PC-3 (cell line): ENCODE data around the gene SLC45A2. TPM values are rescaled to one million over a fixed set of nuclear protein-coding genes. Genes with fewer than 3 reads are reported as not detected.
A peak's percentile ranks its signal among the peaks of the same experiment; 100 is the strongest.

Experiments
- ATAC-seq: fragments of 200-7000 bp; cut with Tn5 transposase; 2 replicates; pipeline ENCODE4 v1.9.1; 2020; ENCODE audit warnings: mild to moderate bottlenecking, moderate library complexity
- Bru-seq: library from RNA; stranded (reverse); fragments of 400-500 nt; gene quantifications from one replicate; lab custom pipeline; 2021; lab: Mats Ljungman, UMichigan
- BruChase-seq, 2 experiments: library from RNA; stranded (reverse); fragments of 400-500 nt; gene quantifications; one replicate each; lab custom pipeline; 2021; lab: Mats Ljungman, UMichigan
- BruUV-seq: library from RNA; stranded (reverse); fragments of 400-500 nt; replicated peaks from 2 replicates; lab custom pipeline; 2021; lab: Mats Ljungman, UMichigan
- CTCF ChIA-PET: fragments of 300-600 bp; sonication (Branson Sonifier 250); formaldehyde crosslinking; loops from one replicate; lab custom pipeline; 2022; ENCODE audit warnings: antibody characterized with exemption; lab: Charles Lee
- POLR2A ChIA-PET: fragments of 300-600 bp; sonication (Branson Sonifier 250); formaldehyde crosslinking; loops from one replicate; lab custom pipeline; 2022; ENCODE audit warnings: antibody characterized with exemption; ENCODE audit not compliant: unreplicated experiment; lab: Charles Lee
- DNase-seq: peaks from one replicate; pipeline ENCODE4 v3.0.0-alpha.2; 2015
- H2AFZ ChIP-seq: fragments of 300-600 bp; sonication (generic); 2 replicates; pipeline ENCODE4 v1.6.0; 2016; ENCODE audit warnings: antibody characterized with exemption, low read length
- H3F3A ChIP-seq: fragments of 300-600 bp; sonication (generic); one replicate; pipeline ENCODE4 v1.6.0; 2017; ENCODE audit warnings: antibody characterized with exemption, low read length, control low read depth, mild to moderate bottlenecking; ENCODE audit not compliant: unreplicated experiment
- H3K27ac ChIP-seq: fragments of 300-600 bp; sonication (generic); 2 replicates; pipeline ENCODE4 v1.5.1; 2016; ENCODE audit warnings: mild to moderate bottlenecking, low read length
- H3K27me3 ChIP-seq: fragments of 300-600 bp; sonication (generic); 2 replicates; pipeline ENCODE4 v1.6.1; 2016; ENCODE audit warnings: low read length, mixed read lengths
- H3K36me3 ChIP-seq: fragments of 300-600 bp; sonication (generic); 2 replicates; pipeline ENCODE4 v1.6.1; 2016; ENCODE audit warnings: low read depth, mixed run types, low read length, mixed read lengths
- H3K4me1 ChIP-seq: fragments of 300-600 bp; sonication (generic); 2 replicates; pipeline ENCODE4 v1.5.1; 2016; ENCODE audit warnings: low read length; ENCODE audit not compliant: insufficient read depth
- H3K4me2 ChIP-seq: fragments of 300-600 bp; sonication (generic); 2 replicates; pipeline ENCODE4 v1.6.0; 2016; ENCODE audit warnings: low read length
- H3K4me3 ChIP-seq: fragments of 300-600 bp; sonication (generic); 2 replicates; pipeline ENCODE4 v1.5.1; 2016; ENCODE audit warnings: mild to moderate bottlenecking, low read length, mixed read lengths
- H3K79me2 ChIP-seq: fragments of 300-600 bp; sonication (generic); 2 replicates; pipeline ENCODE4 v1.6.1; 2017; ENCODE audit warnings: low read length, mixed read lengths
- H3K9ac ChIP-seq: fragments of 300-600 bp; sonication (generic); 2 replicates; pipeline ENCODE4 v1.6.0; 2016; ENCODE audit warnings: mild to moderate bottlenecking, low read length
- H3K9me2 ChIP-seq: fragments of 300-600 bp; sonication (generic); replicated peaks from 2 replicates; pipeline ENCODE4 v1.6.1; 2016; ENCODE audit warnings: mixed run types, low read length, mixed read lengths
- H3K9me3 ChIP-seq: fragments of 300-600 bp; sonication (generic); 2 replicates; pipeline ENCODE4 v1.6.1; 2016; ENCODE audit warnings: low read length, mixed read lengths
- H4K20me1 ChIP-seq: fragments of 300-600 bp; sonication (generic); 2 replicates; pipeline ENCODE4 v1.6.1; 2016; ENCODE audit warnings: low read length, mixed read lengths
- EZH2 ChIP-seq: fragments of 300-600 bp; sonication (generic); IDR thresholded peaks from one replicate; pipeline ENCODE4 v1.6.1; 2017; ENCODE audit warnings: antibody characterized with exemption, mild to moderate bottlenecking, low read length; ENCODE audit not compliant: unreplicated experiment
- EZH2phosphoT487 ChIP-seq: fragments of 300-600 bp; sonication (generic); IDR thresholded peaks from 2 replicates; pipeline ENCODE4 v1.6.1; 2018; ENCODE audit warnings: mild to moderate bottlenecking, antibody characterized with exemption, low read length, borderline replicate concordance
- intact Hi-C: fragments of 100-400 bp; cut with micrococcal nuclease; formaldehyde crosslinking; loops from 2 replicates; pipeline ENCODE4 v1.9.0; 2023
- long read RNA-seq: library from polyadenylated mRNA; unstranded; transcript quantifications from one replicate; pipeline ENCODE4 v2.0.0, GENCODE V29; 2021; ENCODE audit not compliant: unreplicated experiment
- total RNA-seq: library from RNA; depleted of rRNA; stranded (reverse); fragments of >200 nt; gene quantifications from 2 replicates; pipeline ENCODE4 v1.2.3, GENCODE V29; 2014; rRNA removed
- TF ChIP-seq, protein P1 (sequence below): fragments of 300-600 bp; sonication (generic); conservative IDR thresholded peaks from 2 replicates; pipeline ENCODE4 v1.5.1; 2017; ENCODE audit warnings: antibody characterized with exemption, low read depth, mild to moderate bottlenecking, low read length

SLC45A2 gene, protein sequence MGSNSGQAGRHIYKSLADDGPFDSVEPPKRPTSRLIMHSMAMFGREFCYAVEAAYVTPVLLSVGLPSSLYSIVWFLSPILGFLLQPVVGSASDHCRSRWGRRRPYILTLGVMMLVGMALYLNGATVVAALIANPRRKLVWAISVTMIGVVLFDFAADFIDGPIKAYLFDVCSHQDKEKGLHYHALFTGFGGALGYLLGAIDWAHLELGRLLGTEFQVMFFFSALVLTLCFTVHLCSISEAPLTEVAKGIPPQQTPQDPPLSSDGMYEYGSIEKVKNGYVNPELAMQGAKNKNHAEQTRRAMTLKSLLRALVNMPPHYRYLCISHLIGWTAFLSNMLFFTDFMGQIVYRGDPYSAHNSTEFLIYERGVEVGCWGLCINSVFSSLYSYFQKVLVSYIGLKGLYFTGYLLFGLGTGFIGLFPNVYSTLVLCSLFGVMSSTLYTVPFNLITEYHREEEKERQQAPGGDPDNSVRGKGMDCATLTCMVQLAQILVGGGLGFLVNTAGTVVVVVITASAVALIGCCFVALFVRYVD
- total RNA-seq: not detected in 2 replicates
- Bru-seq, nascent RNA: percentile 30 among the genes with signal in this experiment
- percentile 40 among the genes with signal in this experiment for BruChase-seq, experiment 1, labeled RNA remaining after a 6-hour chase
- percentile 51 among the genes with signal in this experiment for BruChase-seq, experiment 2, labeled RNA remaining after a 2-hour chase
- long read RNA-seq: 0 reads

DNA sequence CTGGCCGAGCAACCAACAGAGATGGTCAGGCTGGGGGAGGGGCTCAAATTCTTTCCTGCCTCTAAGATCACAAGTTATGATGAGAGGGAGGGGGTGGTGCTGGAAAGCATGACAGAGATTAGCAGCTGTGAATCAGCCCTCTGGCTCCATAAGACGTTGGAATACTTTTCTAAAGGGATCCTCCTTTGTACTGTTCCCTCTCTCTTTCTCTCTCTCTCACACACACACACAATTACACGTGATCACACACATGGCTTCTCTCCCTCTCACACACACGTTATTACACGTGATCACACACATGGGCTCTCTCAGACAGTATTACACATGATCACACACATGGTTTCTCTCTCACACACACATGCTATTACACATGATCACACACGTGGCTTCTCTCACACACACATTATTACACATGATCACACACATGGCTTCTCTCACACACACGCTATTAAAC lies at the start of gene SLC45A2:
SLC45A2 (minus strand) TSS at position 23 of the 454 bp plus-strand sequence. CDS start 110 bp downstream, outside the sequence.
- H3K4me2 ChIP-seq: no peak within 1 kb of the TSS
- H3F3A ChIP-seq: no peaks in the 10 kb centered on the region
- H3K9me3 ChIP-seq: no peaks in the 10 kb centered on the region
- H3K36me3 ChIP-seq: peaks cover 18% of the 10 kb centered on the region
- no peak within 1 kb of the TSS for H3K27ac ChIP-seq
- no peak for DNase-seq
- no peaks in the 10 kb centered on the region for H3K9me2 ChIP-seq
- no peaks in the 10 kb centered on the region for H3K27me3 ChIP-seq
- no peak within 1 kb of the TSS for H3K4me3 ChIP-seq
- no TSS peak for BruUV-seq
- POLR2A ChIA-PET: no interaction called here
- no peak for ATAC-seq
- no peak within 1 kb of the TSS for H2AFZ ChIP-seq
- no peaks in the 10 kb centered on the region for H3K4me1 ChIP-seq
- TF ChIP-seq EZH2phosphoT487 (no peak), EZH2 (no peak)
- TF ChIP-seq, protein P1, sequence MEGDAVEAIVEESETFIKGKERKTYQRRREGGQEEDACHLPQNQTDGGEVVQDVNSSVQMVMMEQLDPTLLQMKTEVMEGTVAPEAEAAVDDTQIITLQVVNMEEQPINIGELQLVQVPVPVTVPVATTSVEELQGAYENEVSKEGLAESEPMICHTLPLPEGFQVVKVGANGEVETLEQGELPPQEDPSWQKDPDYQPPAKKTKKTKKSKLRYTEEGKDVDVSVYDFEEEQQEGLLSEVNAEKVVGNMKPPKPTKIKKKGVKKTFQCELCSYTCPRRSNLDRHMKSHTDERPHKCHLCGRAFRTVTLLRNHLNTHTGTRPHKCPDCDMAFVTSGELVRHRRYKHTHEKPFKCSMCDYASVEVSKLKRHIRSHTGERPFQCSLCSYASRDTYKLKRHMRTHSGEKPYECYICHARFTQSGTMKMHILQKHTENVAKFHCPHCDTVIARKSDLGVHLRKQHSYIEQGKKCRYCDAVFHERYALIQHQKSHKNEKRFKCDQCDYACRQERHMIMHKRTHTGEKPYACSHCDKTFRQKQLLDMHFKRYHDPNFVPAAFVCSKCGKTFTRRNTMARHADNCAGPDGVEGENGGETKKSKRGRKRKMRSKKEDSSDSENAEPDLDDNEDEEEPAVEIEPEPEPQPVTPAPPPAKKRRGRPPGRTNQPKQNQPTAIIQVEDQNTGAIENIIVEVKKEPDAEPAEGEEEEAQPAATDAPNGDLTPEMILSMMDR: no peak
- intact Hi-C loops: no loop called here
- no peaks in the 10 kb centered on the region for H3K79me2 ChIP-seq
- CTCF ChIA-PET: no interaction called here
- no peak within 1 kb of the TSS for H3K9ac ChIP-seq
- no peaks in the 10 kb centered on the region for H4K20me1 ChIP-seq

DNA sequence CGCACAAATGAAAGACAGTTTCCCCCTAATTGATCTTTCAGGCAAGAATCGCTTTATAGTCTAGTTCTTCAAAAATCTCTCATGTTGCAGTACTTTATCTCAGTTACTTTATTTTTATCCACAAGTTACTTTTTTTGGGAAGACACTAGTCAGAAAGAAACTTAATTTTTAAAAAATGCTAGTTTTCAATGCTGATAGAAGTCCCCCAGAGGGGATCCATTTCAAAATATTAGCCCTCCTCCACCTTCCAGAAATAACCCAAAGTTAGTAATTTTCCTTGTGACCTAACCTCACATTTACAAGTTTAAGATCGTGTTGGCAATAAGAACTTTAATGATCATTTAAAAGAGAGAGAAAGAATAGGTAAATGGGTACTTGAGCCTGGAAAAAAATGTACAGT lies 47.5 kb upstream of the SLC45A2 start:
- H3K9ac ChIP-seq: no peak overlapping the region
- TF ChIP-seq EZH2 (no peak), EZH2phosphoT487 (no peak)
- TF ChIP-seq, protein P1: no peak
- no peaks in the 10 kb centered on the region for H3K36me3 ChIP-seq
- no peak overlapping the region for H2AFZ ChIP-seq
- H3K27ac ChIP-seq: no peak overlapping the region
- intact Hi-C loops: no loop called here
- CTCF ChIA-PET: no interaction called here
- ATAC-seq (no peak), DNase-seq (no peak)
- H3K4me2 ChIP-seq: no peak overlapping the region
- no peaks in the 10 kb centered on the region for H4K20me1 ChIP-seq
- no peaks in the 10 kb centered on the region for H3K27me3 ChIP-seq
- no peaks in the 10 kb centered on the region for H3K9me3 ChIP-seq
- H3K79me2 ChIP-seq: no peaks in the 10 kb centered on the region
- BruUV-seq: no TSS peak
- no peaks in the 10 kb centered on the region for H3K4me1 ChIP-seq
- no peak overlapping the region for H3K4me3 ChIP-seq
- POLR2A ChIA-PET: no interaction called here
- no peaks in the 10 kb centered on the region for H3K9me2 ChIP-seq
- H3F3A ChIP-seq: no peaks in the 10 kb centered on the region
